HepG2 (cell line): ENCODE measurements around the gene LGALS7B. TPM values are rescaled to one million over a fixed set of nuclear protein-coding genes. Genes with fewer than 3 reads are reported as not detected.

Experiments
- ATF1 ChIP-seq: IDR thresholded peaks from 2 replicates; pipeline ENCODE4 v1.6.1; 2016; ENCODE audit warnings: mild to moderate bottlenecking, control low read depth
- ATM ChIP-seq: fragments of 450-650 bp; IDR thresholded peaks from 2 replicates; pipeline ENCODE4 v1.7.1; 2017; ENCODE audit warnings: mild to moderate bottlenecking, borderline replicate concordance
- CBX1 ChIP-seq: IDR thresholded peaks from one replicate; pipeline ENCODE4 v1.6.1; 2016; ENCODE audit warnings: antibody characterized with exemption, low read depth
- CHCHD3 ChIP-seq: sonication (generic); formaldehyde crosslinking; IDR thresholded peaks from 2 replicates; pipeline ENCODE4 v1.8.0; 2022; ENCODE audit warnings: mild to moderate bottlenecking, missing genetic modification reagents, moderate library complexity
- KDM5B ChIP-seq: sonication (generic); formaldehyde crosslinking; IDR thresholded peaks from 2 replicates; pipeline ENCODE4 v1.4.0; 2020; ENCODE audit warnings: missing genetic modification reagents, mild to moderate bottlenecking, borderline replicate concordance
- MED1 ChIP-seq: sonication (generic); formaldehyde crosslinking; IDR thresholded peaks from 2 replicates; pipeline ENCODE4 v1.4.0; 2020; ENCODE audit warnings: missing genetic modification reagents
- RARG ChIP-seq: sonication (generic); formaldehyde crosslinking; IDR thresholded peaks from 2 replicates; pipeline ENCODE4 v1.4.0; 2020; ENCODE audit warnings: low read depth, mild to moderate bottlenecking, missing genetic modification reagents
- RNF2 ChIP-seq: fragments of 450-650 bp; conservative IDR thresholded peaks from 2 replicates; pipeline ENCODE4 v1.6.1; 2016; ENCODE audit warnings: low read depth
- YEATS2 ChIP-seq: sonication (generic); formaldehyde crosslinking; IDR thresholded peaks from 2 replicates; pipeline ENCODE4 v1.4.0; 2020; ENCODE audit warnings: missing genetic modification reagents, borderline replicate concordance
- ZBTB21 ChIP-seq: sonication (generic); formaldehyde crosslinking; IDR thresholded peaks from 2 replicates; pipeline ENCODE4 v1.4.0; 2020; ENCODE audit warnings: missing genetic modification reagents
- ZNF24 ChIP-seq: fragments of 450-650 bp; IDR thresholded peaks from 2 replicates; pipeline ENCODE4 v1.6.1; 2017; ENCODE audit warnings: antibody characterized with exemption, mild to moderate bottlenecking
- ZNF670 ChIP-seq: sonication (generic); formaldehyde crosslinking; IDR thresholded peaks from 2 replicates; pipeline ENCODE4 v1.8.0; 2022; ENCODE audit warnings: mild to moderate bottlenecking, missing genetic modification reagents, borderline replicate concordance
- polyA plus RNA-seq, 8 experiments: library from polyadenylated mRNA; depleted of rRNA in 3 of 8; stranded (reverse) in 7 of 8; unstranded in 1 of 8; fragments of >200 nt; fragmentation: Illumina TruSeq in 4 of 8; extraction: Trizol in 4 of 8; gene quantifications; 2 replicates each; pipeline versions ENCODE4 v1.2.1 to v1.2.3, GENCODE V29; 2011 to 2016; ENCODE audit warnings: low read depth in 4 of 8, missing spikeins in 1 of 8, mixed read lengths in 1 of 8; ENCODE audit not compliant: insufficient read depth in 1 of 8
- total RNA-seq, 5 experiments: library from RNA; depleted of rRNA; stranded (reverse); fragments of >200 nt; fragmentation: Illumina TruSeq; extraction: Trizol; gene quantifications; 2 replicates each; pipeline ENCODE4 v1.2.3, GENCODE V29; 2016; ENCODE audit warnings: low read depth in 1 of 5
- TF ChIP-seq, protein P1 (sequence below): sonication (generic); formaldehyde crosslinking; IDR thresholded peaks from 2 replicates; pipeline ENCODE4 v1.5.0; 2020; ENCODE audit warnings: mild to moderate bottlenecking, low read depth, missing genetic modification reagents, borderline replicate concordance
- TF ChIP-seq, protein P2 (sequence below): IDR thresholded peaks from 2 replicates; pipeline ENCODE4 v1.6.1; 2016; ENCODE audit warnings: low read depth, missing genetic modification reagents, missing compliant biosample characterization
- TF ChIP-seq, protein P3 (sequence below): sonication (generic); formaldehyde crosslinking; IDR thresholded peaks from 2 replicates; pipeline ENCODE4 v1.5.1; 2020; ENCODE audit warnings: missing genetic modification reagents, mild to moderate bottlenecking, borderline replicate concordance
- TF ChIP-seq, protein P4 (sequence below), 2 experiments: fragments of 450-650 bp in 1 of 2; sonication (generic) in 1 of 2; formaldehyde crosslinking; IDR thresholded peaks; 2 replicates each; pipeline versions ENCODE4 v1.5.0 to v1.8.0; 2020 to 2022; ENCODE audit warnings: mild to moderate bottlenecking in 1 of 2, missing genetic modification reagents in 1 of 2
- TF ChIP-seq, protein P5 (sequence below): sonication (generic); formaldehyde crosslinking; IDR thresholded peaks from 2 replicates; pipeline ENCODE4 v1.4.0; 2020; ENCODE audit warnings: low read depth, mild to moderate bottlenecking, missing genetic modification reagents
- TF ChIP-seq, protein P6 (sequence below): sonication (generic); formaldehyde crosslinking; IDR thresholded peaks from 2 replicates; pipeline ENCODE4 v1.5.0; 2020; ENCODE audit warnings: mild to moderate bottlenecking, missing genetic modification reagents

LGALS7B gene
- total and polyA plus RNA-seq, 2 of the 13 experiments (the other 11 are each of a cell fraction or from before 2014, with no cell fraction given) = 1.7 to 2.1 TPM

DNA sequence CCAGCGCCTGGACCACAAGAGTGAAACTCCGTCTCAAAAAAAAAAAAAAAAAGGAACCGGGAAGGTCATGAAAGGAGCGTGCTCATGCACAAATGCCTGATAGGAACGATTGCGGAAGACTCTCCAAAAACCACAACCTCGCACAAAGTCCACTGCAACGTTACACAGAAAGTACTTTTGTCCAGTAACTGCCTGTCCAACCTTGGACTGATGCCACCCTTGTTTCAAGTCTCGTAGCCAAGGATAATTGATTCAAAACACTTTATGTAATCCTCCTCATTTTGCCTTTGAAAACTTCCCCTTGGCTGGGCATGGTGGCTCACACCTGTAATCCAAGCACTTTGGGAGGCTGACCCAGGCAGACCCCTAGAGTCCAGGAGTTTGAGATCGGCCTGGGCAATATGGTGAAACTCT is 29.4 kb upstream of the LGALS7B start (continued):
- TF ChIP-seq ATF1 (CRISPR knock-in tag) = peak; percentile 63
- TF ChIP-seq, protein P1, sequence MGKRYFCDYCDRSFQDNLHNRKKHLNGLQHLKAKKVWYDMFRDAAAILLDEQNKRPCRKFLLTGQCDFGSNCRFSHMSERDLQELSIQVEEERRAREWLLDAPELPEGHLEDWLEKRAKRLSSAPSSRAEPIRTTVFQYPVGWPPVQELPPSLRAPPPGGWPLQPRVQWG (CRISPR knock-in tag) = no peak
- no peak for TF ChIP-seq ATM
- TF ChIP-seq, protein P2, sequence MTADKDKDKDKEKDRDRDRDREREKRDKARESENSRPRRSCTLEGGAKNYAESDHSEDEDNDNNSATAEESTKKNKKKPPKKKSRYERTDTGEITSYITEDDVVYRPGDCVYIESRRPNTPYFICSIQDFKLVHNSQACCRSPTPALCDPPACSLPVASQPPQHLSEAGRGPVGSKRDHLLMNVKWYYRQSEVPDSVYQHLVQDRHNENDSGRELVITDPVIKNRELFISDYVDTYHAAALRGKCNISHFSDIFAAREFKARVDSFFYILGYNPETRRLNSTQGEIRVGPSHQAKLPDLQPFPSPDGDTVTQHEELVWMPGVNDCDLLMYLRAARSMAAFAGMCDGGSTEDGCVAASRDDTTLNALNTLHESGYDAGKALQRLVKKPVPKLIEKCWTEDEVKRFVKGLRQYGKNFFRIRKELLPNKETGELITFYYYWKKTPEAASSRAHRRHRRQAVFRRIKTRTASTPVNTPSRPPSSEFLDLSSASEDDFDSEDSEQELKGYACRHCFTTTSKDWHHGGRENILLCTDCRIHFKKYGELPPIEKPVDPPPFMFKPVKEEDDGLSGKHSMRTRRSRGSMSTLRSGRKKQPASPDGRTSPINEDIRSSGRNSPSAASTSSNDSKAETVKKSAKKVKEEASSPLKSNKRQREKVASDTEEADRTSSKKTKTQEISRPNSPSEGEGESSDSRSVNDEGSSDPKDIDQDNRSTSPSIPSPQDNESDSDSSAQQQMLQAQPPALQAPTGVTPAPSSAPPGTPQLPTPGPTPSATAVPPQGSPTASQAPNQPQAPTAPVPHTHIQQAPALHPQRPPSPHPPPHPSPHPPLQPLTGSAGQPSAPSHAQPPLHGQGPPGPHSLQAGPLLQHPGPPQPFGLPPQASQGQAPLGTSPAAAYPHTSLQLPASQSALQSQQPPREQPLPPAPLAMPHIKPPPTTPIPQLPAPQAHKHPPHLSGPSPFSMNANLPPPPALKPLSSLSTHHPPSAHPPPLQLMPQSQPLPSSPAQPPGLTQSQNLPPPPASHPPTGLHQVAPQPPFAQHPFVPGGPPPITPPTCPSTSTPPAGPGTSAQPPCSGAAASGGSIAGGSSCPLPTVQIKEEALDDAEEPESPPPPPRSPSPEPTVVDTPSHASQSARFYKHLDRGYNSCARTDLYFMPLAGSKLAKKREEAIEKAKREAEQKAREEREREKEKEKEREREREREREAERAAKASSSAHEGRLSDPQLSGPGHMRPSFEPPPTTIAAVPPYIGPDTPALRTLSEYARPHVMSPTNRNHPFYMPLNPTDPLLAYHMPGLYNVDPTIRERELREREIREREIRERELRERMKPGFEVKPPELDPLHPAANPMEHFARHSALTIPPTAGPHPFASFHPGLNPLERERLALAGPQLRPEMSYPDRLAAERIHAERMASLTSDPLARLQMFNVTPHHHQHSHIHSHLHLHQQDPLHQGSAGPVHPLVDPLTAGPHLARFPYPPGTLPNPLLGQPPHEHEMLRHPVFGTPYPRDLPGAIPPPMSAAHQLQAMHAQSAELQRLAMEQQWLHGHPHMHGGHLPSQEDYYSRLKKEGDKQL (CRISPR knock-in tag) = no peak
- TF ChIP-seq, protein P3, sequence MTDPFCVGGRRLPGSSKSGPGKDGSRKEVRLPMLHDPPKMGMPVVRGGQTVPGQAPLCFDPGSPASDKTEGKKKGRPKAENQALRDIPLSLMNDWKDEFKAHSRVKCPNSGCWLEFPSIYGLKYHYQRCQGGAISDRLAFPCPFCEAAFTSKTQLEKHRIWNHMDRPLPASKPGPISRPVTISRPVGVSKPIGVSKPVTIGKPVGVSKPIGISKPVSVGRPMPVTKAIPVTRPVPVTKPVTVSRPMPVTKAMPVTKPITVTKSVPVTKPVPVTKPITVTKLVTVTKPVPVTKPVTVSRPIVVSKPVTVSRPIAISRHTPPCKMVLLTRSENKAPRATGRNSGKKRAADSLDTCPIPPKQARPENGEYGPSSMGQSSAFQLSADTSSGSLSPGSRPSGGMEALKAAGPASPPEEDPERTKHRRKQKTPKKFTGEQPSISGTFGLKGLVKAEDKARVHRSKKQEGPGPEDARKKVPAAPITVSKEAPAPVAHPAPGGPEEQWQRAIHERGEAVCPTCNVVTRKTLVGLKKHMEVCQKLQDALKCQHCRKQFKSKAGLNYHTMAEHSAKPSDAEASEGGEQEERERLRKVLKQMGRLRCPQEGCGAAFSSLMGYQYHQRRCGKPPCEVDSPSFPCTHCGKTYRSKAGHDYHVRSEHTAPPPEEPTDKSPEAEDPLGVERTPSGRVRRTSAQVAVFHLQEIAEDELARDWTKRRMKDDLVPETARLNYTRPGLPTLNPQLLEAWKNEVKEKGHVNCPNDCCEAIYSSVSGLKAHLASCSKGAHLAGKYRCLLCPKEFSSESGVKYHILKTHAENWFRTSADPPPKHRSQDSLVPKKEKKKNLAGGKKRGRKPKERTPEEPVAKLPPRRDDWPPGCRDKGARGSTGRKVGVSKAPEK = no peak
- TF ChIP-seq MED1 (CRISPR knock-in tag) = peak; percentile 98
- peak; percentile 30; the same call in 1 of the 2 replicates for TF ChIP-seq YEATS2
- TF ChIP-seq ZNF670 (CRISPR knock-in tag) = no peak
- TF ChIP-seq, protein P4, sequence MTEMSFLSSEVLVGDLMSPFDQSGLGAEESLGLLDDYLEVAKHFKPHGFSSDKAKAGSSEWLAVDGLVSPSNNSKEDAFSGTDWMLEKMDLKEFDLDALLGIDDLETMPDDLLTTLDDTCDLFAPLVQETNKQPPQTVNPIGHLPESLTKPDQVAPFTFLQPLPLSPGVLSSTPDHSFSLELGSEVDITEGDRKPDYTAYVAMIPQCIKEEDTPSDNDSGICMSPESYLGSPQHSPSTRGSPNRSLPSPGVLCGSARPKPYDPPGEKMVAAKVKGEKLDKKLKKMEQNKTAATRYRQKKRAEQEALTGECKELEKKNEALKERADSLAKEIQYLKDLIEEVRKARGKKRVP (CRISPR knock-in tag; IDR thresholded peaks at IDR 0.05) = peak in 1 of 2 experiments; percentile 63; a peak in 2 of 4 replicates
- no peak for TF ChIP-seq KDM5B (CRISPR knock-in tag)
- no peak for TF ChIP-seq CBX1
- TF ChIP-seq, protein P5, sequence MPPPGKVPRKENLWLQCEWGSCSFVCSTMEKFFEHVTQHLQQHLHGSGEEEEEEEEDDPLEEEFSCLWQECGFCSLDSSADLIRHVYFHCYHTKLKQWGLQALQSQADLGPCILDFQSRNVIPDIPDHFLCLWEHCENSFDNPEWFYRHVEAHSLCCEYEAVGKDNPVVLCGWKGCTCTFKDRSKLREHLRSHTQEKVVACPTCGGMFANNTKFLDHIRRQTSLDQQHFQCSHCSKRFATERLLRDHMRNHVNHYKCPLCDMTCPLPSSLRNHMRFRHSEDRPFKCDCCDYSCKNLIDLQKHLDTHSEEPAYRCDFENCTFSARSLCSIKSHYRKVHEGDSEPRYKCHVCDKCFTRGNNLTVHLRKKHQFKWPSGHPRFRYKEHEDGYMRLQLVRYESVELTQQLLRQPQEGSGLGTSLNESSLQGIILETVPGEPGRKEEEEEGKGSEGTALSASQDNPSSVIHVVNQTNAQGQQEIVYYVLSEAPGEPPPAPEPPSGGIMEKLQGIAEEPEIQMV = no peak
- TF ChIP-seq CHCHD3 (CRISPR knock-in tag) = no peak
- no peak for TF ChIP-seq ZNF24
- TF ChIP-seq ZBTB21 = no peak
- TF ChIP-seq, protein P6, sequence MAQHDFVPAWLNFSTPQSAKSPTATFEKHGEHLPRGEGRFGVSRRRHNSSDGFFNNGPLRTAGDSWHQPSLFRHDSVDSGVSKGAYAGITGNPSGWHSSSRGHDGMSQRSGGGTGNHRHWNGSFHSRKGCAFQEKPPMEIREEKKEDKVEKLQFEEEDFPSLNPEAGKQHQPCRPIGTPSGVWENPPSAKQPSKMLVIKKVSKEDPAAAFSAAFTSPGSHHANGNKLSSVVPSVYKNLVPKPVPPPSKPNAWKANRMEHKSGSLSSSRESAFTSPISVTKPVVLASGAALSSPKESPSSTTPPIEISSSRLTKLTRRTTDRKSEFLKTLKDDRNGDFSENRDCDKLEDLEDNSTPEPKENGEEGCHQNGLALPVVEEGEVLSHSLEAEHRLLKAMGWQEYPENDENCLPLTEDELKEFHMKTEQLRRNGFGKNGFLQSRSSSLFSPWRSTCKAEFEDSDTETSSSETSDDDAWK = no peak
- TF ChIP-seq RARG (CRISPR knock-in tag) = no peak
- no peak for TF ChIP-seq RNF2
